Upper lobe of left lung (tissue), 6 donors: Measurements from ENCODE around the gene EMC8. TPM values are rescaled to one million over a fixed set of nuclear protein-coding genes. Genes with fewer than 3 reads are reported as not detected.

Experiments
- ATAC-seq, 2 donors: fragments of 200-7000 bp; cut with Tn5 transposase; one replicate each; pipeline ENCODE4 v1.9.1; 2022; ENCODE audit warnings: mild to moderate bottlenecking in 2 of 2, moderate library complexity in 2 of 2; ENCODE audit not compliant: low FRiP score in 2 of 2
- DNase-seq, 2 donors: peaks; one replicate each; pipeline ENCODE4 v3.0.0-alpha.2; 2019 to 2020
- H3K27ac ChIP-seq, 4 donors: fragments of 200-600 bp; sonication (generic); one replicate each; pipeline ENCODE4 v1.5.1; 2016 to 2019
- H3K27me3 ChIP-seq, 4 donors: fragments of 200-600 bp; sonication (generic); one replicate each; pipeline ENCODE4 v1.5.1; 2017 to 2019
- H3K36me3 ChIP-seq, 4 donors: fragments of 200-600 bp; sonication (generic); one replicate each; pipeline ENCODE4 v1.5.1; 2016 to 2019
- H3K4me1 ChIP-seq, 4 donors: fragments of 200-600 bp; sonication (generic); one replicate each; pipeline ENCODE4 v1.5.1; 2018 to 2019
- H3K4me3 ChIP-seq, 4 donors: fragments of 200-600 bp; sonication (generic); one replicate each; pipeline ENCODE4 v1.5.1; 2017 to 2019; ENCODE audit warnings: mild to moderate bottlenecking in 2 of 4, moderate library complexity in 1 of 4
- H3K9me3 ChIP-seq, 4 donors: fragments of 200-600 bp; sonication (generic); one replicate each; pipeline ENCODE4 v1.5.1; 2018 to 2019
- CTCF ChIP-seq, 6 experiments: fragments of 450-650 bp in 4 of 6; fragments of 200-600 bp in 2 of 6; sonication (generic) in 2 of 6; IDR thresholded peaks; one replicate each; pipeline ENCODE4 v1.5.1; 2016 to 2019; ENCODE audit warnings: antibody characterized with exemption in 6 of 6
- EP300 ChIP-seq, 4 donors: sonication (generic); formaldehyde crosslinking; IDR thresholded peaks; one replicate each; pipeline ENCODE4 v1.5.1; 2017; ENCODE audit warnings: antibody characterized with exemption in 4 of 4, control low read depth in 2 of 4
- POLR2A ChIP-seq, 4 donors: fragments of 450-650 bp; IDR thresholded peaks; one replicate each; pipeline ENCODE4 v1.5.1; 2016 to 2017; ENCODE audit warnings: antibody characterized with exemption in 4 of 4, mild to moderate bottlenecking in 2 of 4
- POLR2AphosphoS5 ChIP-seq, 2 donors: sonication (generic); formaldehyde crosslinking; IDR thresholded peaks; one replicate each; pipeline ENCODE4 v1.5.1; 2017; ENCODE audit warnings: antibody characterized with exemption in 2 of 2
- whole genome bisulfite sequencing, 2 donors: methylation state at CpG; one replicate each; pipeline ENCODE4 v1.1.5; 2017 to 2018; 5-methylcytosine and 5-hydroxymethylcytosine counted together
- total RNA-seq, 6 donors: library from RNA; depleted of rRNA in 4 of 6; stranded (reverse); fragments of >200 nt in 4 of 6; gene quantifications; one replicate each; pipeline versions ENCODE4 v1.1.0 to v1.2.1, GENCODE V29; 2016 to 2021
- donor health status: DM: no; HTN: no; CAD: no; lungs with moderate emphysema.
- donor health status: DM: no; HTN: yes; CAD: no; lungs with severe emphysema.

EMC8 gene
- total RNA-seq, 6 donors from 2014 or later: 15.8 to 39.8 (median 25.6) TPM

- peaks cover 0 to 12% (median 2%) of the 10 kb centered on the region in 4 donors for H3K4me1 ChIP-seq
- DNase-seq (no peak), ATAC-seq (no peak)
- H3K36me3 ChIP-seq: no peaks in the 10 kb centered on the region
- WGBS, 2 donors: 74 to 76% methylated on average over 9 of the region's 9 CpGs
- TF ChIP-seq CTCF (IDR thresholded peaks at IDR 0.05): no peak
- no peak for TF ChIP-seq POLR2A (IDR thresholded peaks at IDR 0.05)
- TF ChIP-seq POLR2AphosphoS5 (IDR thresholded peaks at IDR 0.05): no peak
- no peak for TF ChIP-seq EP300 (IDR thresholded peaks at IDR 0.05)
- H3K27me3 ChIP-seq: no peaks in the 10 kb centered on the region
- H3K4me3 ChIP-seq: no peak overlapping the region
- H3K27ac ChIP-seq: no peak overlapping the region
- no peaks in the 10 kb centered on the region for H3K9me3 ChIP-seq
Measured at GRCh38 chr16:85830821-85831220, 31.5 kb upstream of the EMC8 start.

DNA sequence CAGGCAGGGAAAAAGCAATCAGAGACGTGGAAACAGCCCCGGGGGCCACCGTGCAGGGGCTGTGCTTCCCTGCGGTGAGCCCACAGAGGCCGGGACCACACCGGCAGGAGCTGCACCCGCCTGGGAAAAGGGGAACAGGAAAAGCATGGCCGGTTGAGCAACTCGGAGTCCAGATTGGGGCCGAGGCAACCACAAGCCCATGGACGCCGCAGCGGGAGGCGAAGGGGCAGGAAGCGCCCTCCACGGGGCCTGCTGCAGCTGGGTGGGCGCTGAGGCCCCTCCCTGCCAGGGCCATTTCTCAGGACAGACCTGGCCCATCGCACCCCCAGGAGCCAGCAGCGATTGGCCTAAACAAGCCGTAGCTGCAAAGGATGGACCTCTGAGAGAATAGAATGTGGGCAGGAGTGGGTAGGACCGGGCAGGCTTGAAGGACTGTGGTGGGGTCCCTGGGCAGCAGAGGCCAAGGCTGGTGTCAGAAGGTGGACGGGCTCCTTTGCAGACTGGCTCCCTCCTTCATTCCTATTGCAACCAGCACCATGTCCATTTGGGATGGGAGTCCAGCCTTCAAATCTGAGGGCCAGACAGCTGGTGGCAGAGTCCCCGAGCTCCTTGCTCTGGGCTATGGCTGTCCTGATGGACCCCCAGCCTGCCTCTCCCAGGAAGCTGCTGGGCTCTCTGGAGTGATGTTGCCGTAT lies 30.6 kb upstream of the EMC8 start:
- TF ChIP-seq POLR2A (IDR thresholded peaks at IDR 0.05) (no peak), EP300 (IDR thresholded peaks at IDR 0.05) (peak in 1 of 4 donors; percentile 7)
- 59 to 60% methylated on average over 23 to 24 of the region's 24 CpGs for WGBS, 2 donors
- Histone ChIP-seq H3K9me3 (no peaks in the 10 kb centered on the region), H3K4me3 (no peak overlapping the region), H3K36me3 (no peaks in the 10 kb centered on the region), H3K4me1 (peaks cover 0 to 12% (median 2%) of the 10 kb centered on the region in 4 donors), H3K27ac (no peak overlapping the region), H3K27me3 (no peaks in the 10 kb centered on the region)
- peak; percentile 66 to 75 for DNase-seq
- ATAC-seq: peak in 1 of 2 donors; percentile 76

GRCh38 chr16:85829171-85829719 lies 29.9 kb upstream of the EMC8 start:
- ATAC-seq: peak in 1 of 2 donors; percentile 23
- peaks cover 0 to 12% (median 2%) of the 10 kb centered on the region in 4 donors for H3K4me1 ChIP-seq
- H3K36me3 ChIP-seq: no peaks in the 10 kb centered on the region
- no peaks in the 10 kb centered on the region for H3K27me3 ChIP-seq
- no peak overlapping the region for H3K4me3 ChIP-seq
- WGBS, 2 donors: 59 to 74% methylated on average over 8 to 15 of the region's 15 CpGs
- TF ChIP-seq CTCF (IDR thresholded peaks at IDR 0.05): no peak
- no peak for TF ChIP-seq POLR2A (IDR thresholded peaks at IDR 0.05)
- no peak for TF ChIP-seq POLR2AphosphoS5 (IDR thresholded peaks at IDR 0.05)
- TF ChIP-seq EP300 (IDR thresholded peaks at IDR 0.05): no peak
- peak overlapping the region in 1 of 4 donors; percentile 52 for H3K27ac ChIP-seq
- no peaks in the 10 kb centered on the region for H3K9me3 ChIP-seq
- DNase-seq: no peak

GRCh38 chr16:85828166-85828565 lies 28.8 kb upstream of the EMC8 start:
- no peak overlapping the region for H3K4me3 ChIP-seq
- 80 to 82% methylated on average over 9 of the region's 9 CpGs for WGBS, 2 donors
- DNase-seq (no peak), ATAC-seq (no peak)
- H3K9me3 ChIP-seq: no peaks in the 10 kb centered on the region
- H3K4me1 ChIP-seq: peaks cover 0 to 7% (median 1%) of the 10 kb centered on the region in 4 donors
- H3K27ac ChIP-seq: no peak overlapping the region
- TF ChIP-seq EP300 (IDR thresholded peaks at IDR 0.05) (no peak), CTCF (IDR thresholded peaks at IDR 0.05) (no peak)
- H3K27me3 ChIP-seq: no peaks in the 10 kb centered on the region
- H3K36me3 ChIP-seq: no peaks in the 10 kb centered on the region

DNA sequence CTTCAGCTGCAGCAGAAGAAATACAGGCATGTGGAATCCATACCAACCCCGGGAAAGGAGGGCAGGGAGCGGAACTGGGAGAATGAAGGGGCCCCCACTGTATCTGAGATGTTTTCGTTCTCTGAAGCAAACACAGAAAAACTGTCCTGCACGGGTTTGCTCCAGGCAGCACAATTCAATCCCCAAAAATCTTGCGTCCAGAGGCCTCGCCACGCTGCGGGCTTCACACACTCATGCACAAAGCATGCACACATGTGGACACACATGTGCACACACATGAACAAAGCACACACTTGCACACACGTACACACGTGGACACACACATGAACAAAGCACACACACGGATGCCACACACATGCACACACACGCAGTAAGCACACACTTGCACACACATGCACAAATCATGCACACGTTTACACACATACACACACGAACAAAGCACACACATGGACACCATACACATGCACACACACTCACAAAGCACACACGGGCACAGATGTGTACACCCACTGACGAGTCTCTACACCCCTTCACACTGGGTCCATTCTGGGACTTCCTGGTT lies 27.4 kb upstream of the EMC8 start:
- Histone ChIP-seq H3K4me3 (no peak overlapping the region), H3K27me3 (no peaks in the 10 kb centered on the region), H3K4me1 (peaks cover 0 to 4% (median 0%) of the 10 kb centered on the region in 4 donors), H3K27ac (no peak overlapping the region), H3K36me3 (no peaks in the 10 kb centered on the region), H3K9me3 (no peaks in the 10 kb centered on the region)
- ATAC-seq: peak in 1 of 2 donors; percentile 20
- DNase-seq: no peak
- WGBS, 2 donors: 87 to 88% methylated on average over 16 of the region's 16 CpGs
- TF ChIP-seq POLR2A (IDR thresholded peaks at IDR 0.05) (no peak), CTCF (IDR thresholded peaks at IDR 0.05) (no peak), POLR2AphosphoS5 (IDR thresholded peaks at IDR 0.05) (no peak), EP300 (IDR thresholded peaks at IDR 0.05) (no peak)
